Measurements from ENCODE around the gene TGFBR3L. TPM values are rescaled to one million over a fixed set of nuclear protein-coding genes. Genes with fewer than 3 reads are reported as not detected.

Gene TGFBR3L
- total RNA-seq, 1 donor from 2014 or later, result 1.2 TPM

DNA sequence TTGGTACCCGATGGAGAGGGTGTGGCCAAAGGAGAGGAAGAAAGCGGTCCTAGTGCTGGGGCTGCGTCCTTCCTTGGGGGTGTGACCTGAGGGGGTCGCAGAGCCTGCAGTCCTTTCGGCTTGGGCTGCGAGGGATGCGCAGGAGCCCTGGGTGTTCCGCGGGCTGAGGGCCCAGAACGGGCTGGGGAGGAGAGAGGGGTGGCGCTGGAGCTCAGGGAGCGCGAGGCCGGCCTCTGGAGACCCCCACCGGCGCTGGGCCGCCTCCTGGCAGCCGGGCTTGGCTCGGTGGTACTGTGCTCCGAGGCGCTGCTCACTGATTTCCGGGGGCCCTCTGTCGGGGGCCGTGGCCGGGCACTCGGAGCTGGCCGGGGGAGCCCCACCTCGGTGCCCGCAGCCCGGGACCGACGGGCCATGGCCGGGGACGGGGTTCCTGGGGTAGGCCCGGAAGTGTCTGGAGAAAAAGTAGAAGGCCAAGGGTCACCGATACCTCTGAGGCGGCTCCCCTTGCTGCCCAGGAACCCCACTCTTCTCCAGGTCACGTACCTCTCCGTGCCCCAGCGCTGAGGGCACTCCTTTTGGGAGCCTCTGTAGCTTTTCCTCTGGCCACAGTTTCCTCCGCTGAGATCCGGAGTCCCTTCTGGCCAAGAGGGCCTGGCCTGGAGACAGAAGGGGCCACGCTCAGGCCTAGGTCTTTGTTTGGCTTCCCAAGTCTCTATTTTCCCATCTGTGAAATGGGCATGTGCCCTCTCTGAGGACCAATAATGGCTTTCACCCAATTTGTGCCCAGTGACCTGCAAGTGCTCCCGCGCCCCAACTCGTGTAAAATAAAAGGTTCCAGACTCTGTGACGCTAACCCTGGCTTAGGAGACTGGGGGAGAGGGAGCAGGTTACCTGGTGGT lies 42.1 kb upstream of the TGFBR3L start:
- Histone ChIP-seq H3K27ac (no peak overlapping the region), H3K4me1 (peaks cover 23% of the 10 kb centered on the region), H3K4me3 (no peak overlapping the region), H3K27me3 (peaks cover 32% of the 10 kb centered on the region), H3K36me3 (no peaks in the 10 kb centered on the region), H3K9me3 (no peaks in the 10 kb centered on the region)
- intact Hi-C loops (cut with DNase I), result no loop called here
- DNase-seq, result no peak
- TF ChIP-seq, protein P1, sequence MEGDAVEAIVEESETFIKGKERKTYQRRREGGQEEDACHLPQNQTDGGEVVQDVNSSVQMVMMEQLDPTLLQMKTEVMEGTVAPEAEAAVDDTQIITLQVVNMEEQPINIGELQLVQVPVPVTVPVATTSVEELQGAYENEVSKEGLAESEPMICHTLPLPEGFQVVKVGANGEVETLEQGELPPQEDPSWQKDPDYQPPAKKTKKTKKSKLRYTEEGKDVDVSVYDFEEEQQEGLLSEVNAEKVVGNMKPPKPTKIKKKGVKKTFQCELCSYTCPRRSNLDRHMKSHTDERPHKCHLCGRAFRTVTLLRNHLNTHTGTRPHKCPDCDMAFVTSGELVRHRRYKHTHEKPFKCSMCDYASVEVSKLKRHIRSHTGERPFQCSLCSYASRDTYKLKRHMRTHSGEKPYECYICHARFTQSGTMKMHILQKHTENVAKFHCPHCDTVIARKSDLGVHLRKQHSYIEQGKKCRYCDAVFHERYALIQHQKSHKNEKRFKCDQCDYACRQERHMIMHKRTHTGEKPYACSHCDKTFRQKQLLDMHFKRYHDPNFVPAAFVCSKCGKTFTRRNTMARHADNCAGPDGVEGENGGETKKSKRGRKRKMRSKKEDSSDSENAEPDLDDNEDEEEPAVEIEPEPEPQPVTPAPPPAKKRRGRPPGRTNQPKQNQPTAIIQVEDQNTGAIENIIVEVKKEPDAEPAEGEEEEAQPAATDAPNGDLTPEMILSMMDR (IDR thresholded peaks at IDR 0.05), result no peak
- no peak for ATAC-seq

GRCh38 chr19:7873304-7874075 lies 41.1 kb upstream of the TGFBR3L start:
- DNase-seq, result no peak
- TF ChIP-seq, protein P1 (IDR thresholded peaks at IDR 0.05), result no peak
- intact Hi-C loops (cut with DNase I), result no loop called here
- Histone ChIP-seq H3K9me3 (no peaks in the 10 kb centered on the region), H3K27me3 (peaks cover 30% of the 10 kb centered on the region), H3K36me3 (no peaks in the 10 kb centered on the region), H3K27ac (no peak overlapping the region), H3K4me1 (peaks cover 18% of the 10 kb centered on the region), H3K4me3 (peak overlapping the region; percentile 42)
- no peak for ATAC-seq

GRCh38 chr19:7874076-7874896 lies 40.3 kb upstream of the TGFBR3L start, which contains the start of gene PRR36:
PRR36 (minus strand) TSS chr19:7874390; CDS start chr19:7873689, 701 bp downstream.
- ATAC-seq (peak; percentile 55), DNase-seq (peak; percentile 89)
- no peak within 1 kb of the TSS for H3K27ac ChIP-seq
- peaks cover 10% of the 10 kb centered on the region for H3K4me1 ChIP-seq
- H3K9me3 ChIP-seq, result no peaks in the 10 kb centered on the region
- H3K4me3 ChIP-seq, result peak within 1 kb of the TSS; percentile 42
- peaks cover 30% of the 10 kb centered on the region for H3K27me3 ChIP-seq
- intact Hi-C loops (cut with DNase I), result no loop called here
- TF ChIP-seq, protein P1 (IDR thresholded peaks at IDR 0.05), result no peak
- no peaks in the 10 kb centered on the region for H3K36me3 ChIP-seq

DNA sequence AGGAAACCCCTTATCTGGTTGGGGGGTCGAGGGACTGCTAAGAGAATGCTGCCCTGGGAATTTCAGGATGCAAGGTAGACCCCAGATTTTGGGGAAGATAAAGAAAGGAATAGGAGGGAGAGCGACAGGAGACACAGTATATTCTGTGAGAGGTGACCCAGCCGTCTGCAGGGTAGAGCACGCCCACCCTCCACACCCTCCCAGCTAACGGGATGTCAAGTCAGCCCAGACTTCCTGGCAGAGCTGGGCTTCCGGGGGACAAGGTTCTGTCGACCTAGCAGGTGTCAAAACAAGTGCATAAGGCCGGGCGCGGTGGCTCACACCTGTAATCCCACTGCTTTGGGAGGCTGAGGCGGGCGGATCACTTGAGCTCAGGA lies 39.7 kb upstream of the TGFBR3L start:
- peak overlapping the region; percentile 42 for H3K4me3 ChIP-seq

More for the DNA sequence above, 39.7 kb upstream of the TGFBR3L start:
- H3K27me3 ChIP-seq, result peaks cover 30% of the 10 kb centered on the region
- H3K27ac ChIP-seq, result no peak overlapping the region
- H3K4me1 ChIP-seq, result peaks cover 4% of the 10 kb centered on the region
- DNase-seq (no peak), ATAC-seq (no peak)
- H3K36me3 ChIP-seq, result no peaks in the 10 kb centered on the region
- TF ChIP-seq, protein P1 (IDR thresholded peaks at IDR 0.05), result no peak
- H3K9me3 ChIP-seq, result no peaks in the 10 kb centered on the region
- intact Hi-C loops (cut with DNase I), result no loop called here
